ENCODE data around the gene TJAP1.

The TJAP1 gene

GRCh38 chr6:43435682-43436437 is 41.5 kb upstream of the TJAP1 start:
- WGBS (ENCODE audit: extremely low coverage, insufficient coverage, insufficient read length): no CpG with 5 or more reads among the region's 9 CpGs
- H3K4ac ChIP-seq (ENCODE audit: low read depth, low read length): no peak overlapping the region
- no peaks in the 10 kb centered on the region for H3K4me1 ChIP-seq (ENCODE audit: control insufficient read depth in 1 of 2, insufficient read depth in 2 of 2, low read length in 2 of 2)
- H3K9me3 ChIP-seq (ENCODE audit: insufficient read depth, low read depth, low read length): no peaks in the 10 kb centered on the region
- no peaks in the 10 kb centered on the region for H3K27me3 ChIP-seq (ENCODE audit: insufficient read depth, low read length)
- H3K23ac ChIP-seq (ENCODE audit: low read length): no peak overlapping the region
- no peak overlapping the region for H2BK12ac ChIP-seq (ENCODE audit: low read length)
- no peak overlapping the region for H2BK5ac ChIP-seq (ENCODE audit: low read depth, low read length, poor library complexity)
- no peak overlapping the region for H3K27ac ChIP-seq (ENCODE audit: low read depth, low read length)
- no peak overlapping the region for H4K12ac ChIP-seq (ENCODE audit: low read depth, low read length)
- no peak overlapping the region for H4K91ac ChIP-seq (ENCODE audit: low read depth, low read length)
- H2AK5ac ChIP-seq (ENCODE audit: low read length): no peak overlapping the region
- no peaks in the 10 kb centered on the region for H3K79me1 ChIP-seq (ENCODE audit: low read length)
- H3K4me3 ChIP-seq (ENCODE audit: low read depth, low read length): no peak overlapping the region
- no peak overlapping the region for H3K4me2 ChIP-seq (ENCODE audit: low read length)
- H3K36me3 ChIP-seq (ENCODE audit: control insufficient read depth in 1 of 2, insufficient read depth in 2 of 2, low read length in 2 of 2): peaks cover 36 to 51% of the 10 kb centered on the region in 2 experiments
- H3K9ac ChIP-seq (ENCODE audit: low read length): no peak overlapping the region
- no peak overlapping the region for H3K14ac ChIP-seq (ENCODE audit: low read length)
- H4K8ac ChIP-seq (ENCODE audit: low read depth, low read length): no peak overlapping the region
- no peak overlapping the region for H2BK120ac ChIP-seq (ENCODE audit: insufficient read depth, low read length, poor library complexity)
- no peaks in the 10 kb centered on the region for H3K79me2 ChIP-seq (ENCODE audit: control insufficient read depth, insufficient read depth, low read length, poor library complexity)
- no peak overlapping the region for H3K18ac ChIP-seq (ENCODE audit: low read length)
- H2AFZ ChIP-seq (ENCODE audit: insufficient read depth, low read length, poor library complexity): no peak overlapping the region
- DNase-seq: no peak

GRCh38 chr6:43436577-43437282 is 40.6 kb upstream of the TJAP1 start:
- H3K9me3 ChIP-seq (ENCODE audit: insufficient read depth, low read depth, low read length): no peaks in the 10 kb centered on the region
- H3K4me1 ChIP-seq (ENCODE audit: control insufficient read depth in 1 of 2, insufficient read depth in 2 of 2, low read length in 2 of 2): no peaks in the 10 kb centered on the region
- no peak overlapping the region for H3K4me2 ChIP-seq (ENCODE audit: low read length)
- H2BK5ac ChIP-seq (ENCODE audit: low read depth, low read length, poor library complexity): no peak overlapping the region
- no peak overlapping the region for H3K9ac ChIP-seq (ENCODE audit: low read length)
- H3K14ac ChIP-seq (ENCODE audit: low read length): no peak overlapping the region
- H2BK12ac ChIP-seq (ENCODE audit: low read length): no peak overlapping the region
- H3K79me2 ChIP-seq (ENCODE audit: control insufficient read depth, insufficient read depth, low read length, poor library complexity): no peaks in the 10 kb centered on the region
- H3K18ac ChIP-seq (ENCODE audit: low read length): no peak overlapping the region
- H4K12ac ChIP-seq (ENCODE audit: low read depth, low read length): no peak overlapping the region
- no peak overlapping the region for H2AK5ac ChIP-seq (ENCODE audit: low read length)
- H2AFZ ChIP-seq (ENCODE audit: insufficient read depth, low read length, poor library complexity): no peak overlapping the region
- H4K8ac ChIP-seq (ENCODE audit: low read depth, low read length): no peak overlapping the region
- H3K36me3 ChIP-seq (ENCODE audit: control insufficient read depth in 1 of 2, insufficient read depth in 2 of 2, low read length in 2 of 2): peaks cover 38 to 54% of the 10 kb centered on the region in 2 experiments
- H3K4me3 ChIP-seq (ENCODE audit: low read depth, low read length): no peak overlapping the region
- no peak for DNase-seq
- H2BK120ac ChIP-seq (ENCODE audit: insufficient read depth, low read length, poor library complexity): no peak overlapping the region
- H3K79me1 ChIP-seq (ENCODE audit: low read length): no peaks in the 10 kb centered on the region
- H4K91ac ChIP-seq (ENCODE audit: low read depth, low read length): no peak overlapping the region
- H3K27me3 ChIP-seq (ENCODE audit: insufficient read depth, low read length): no peaks in the 10 kb centered on the region
- no peak overlapping the region for H3K4ac ChIP-seq (ENCODE audit: low read depth, low read length)
- H3K23ac ChIP-seq (ENCODE audit: low read length): no peak overlapping the region
- H3K27ac ChIP-seq (ENCODE audit: low read depth, low read length): no peak overlapping the region
- no CpG with 5 or more reads among the region's 5 CpGs for WGBS (ENCODE audit: extremely low coverage, insufficient coverage, insufficient read length)

GRCh38 chr6:43437700-43438099 is 39.7 kb upstream of the TJAP1 start:
- H2BK120ac ChIP-seq (ENCODE audit: insufficient read depth, low read length, poor library complexity): no peak overlapping the region
- H4K12ac ChIP-seq (ENCODE audit: low read depth, low read length): no peak overlapping the region
- H2BK5ac ChIP-seq (ENCODE audit: low read depth, low read length, poor library complexity): no peak overlapping the region
- no peak overlapping the region for H3K27ac ChIP-seq (ENCODE audit: low read depth, low read length)
- H3K14ac ChIP-seq (ENCODE audit: low read length): no peak overlapping the region
- H3K4ac ChIP-seq (ENCODE audit: low read depth, low read length): no peak overlapping the region
- no peaks in the 10 kb centered on the region for H3K27me3 ChIP-seq (ENCODE audit: insufficient read depth, low read length)
- H2AK5ac ChIP-seq (ENCODE audit: low read length): no peak overlapping the region
- H2BK12ac ChIP-seq (ENCODE audit: low read length): no peak overlapping the region
- peaks cover 31 to 50% of the 10 kb centered on the region in 2 experiments for H3K36me3 ChIP-seq (ENCODE audit: control insufficient read depth in 1 of 2, insufficient read depth in 2 of 2, low read length in 2 of 2)
- no peaks in the 10 kb centered on the region for H3K4me1 ChIP-seq (ENCODE audit: control insufficient read depth in 1 of 2, insufficient read depth in 2 of 2, low read length in 2 of 2)
- H3K9me3 ChIP-seq (ENCODE audit: insufficient read depth, low read depth, low read length): no peaks in the 10 kb centered on the region
- no peaks in the 10 kb centered on the region for H3K79me2 ChIP-seq (ENCODE audit: control insufficient read depth, insufficient read depth, low read length, poor library complexity)
- DNase-seq: no peak
- no peak overlapping the region for H2AFZ ChIP-seq (ENCODE audit: insufficient read depth, low read length, poor library complexity)
- H3K18ac ChIP-seq (ENCODE audit: low read length): no peak overlapping the region
- no peak overlapping the region for H4K91ac ChIP-seq (ENCODE audit: low read depth, low read length)
- no peak overlapping the region for H3K4me3 ChIP-seq (ENCODE audit: low read depth, low read length)
- H4K8ac ChIP-seq (ENCODE audit: low read depth, low read length): no peak overlapping the region
- no CpG with 5 or more reads among the region's 4 CpGs for WGBS (ENCODE audit: extremely low coverage, insufficient coverage, insufficient read length)
- H3K23ac ChIP-seq (ENCODE audit: low read length): no peak overlapping the region
- no peaks in the 10 kb centered on the region for H3K79me1 ChIP-seq (ENCODE audit: low read length)
- H3K4me2 ChIP-seq (ENCODE audit: low read length): no peak overlapping the region
- H3K9ac ChIP-seq (ENCODE audit: low read length): no peak overlapping the region

- H3K4me1 ChIP-seq (ENCODE audit: control insufficient read depth in 1 of 2, insufficient read depth in 2 of 2, low read length in 2 of 2): no peaks in the 10 kb centered on the region
- no peaks in the 10 kb centered on the region for H3K79me1 ChIP-seq (ENCODE audit: low read length)
- no peak overlapping the region for H3K4me2 ChIP-seq (ENCODE audit: low read length)
- H3K27ac ChIP-seq (ENCODE audit: low read depth, low read length): no peak overlapping the region
- no peak overlapping the region for H2AK5ac ChIP-seq (ENCODE audit: low read length)
- DNase-seq: no peak
- no peak overlapping the region for H3K18ac ChIP-seq (ENCODE audit: low read length)
- H4K91ac ChIP-seq (ENCODE audit: low read depth, low read length): no peak overlapping the region
- H3K23ac ChIP-seq (ENCODE audit: low read length): no peak overlapping the region
- H3K9ac ChIP-seq (ENCODE audit: low read length): no peak overlapping the region
- no peak overlapping the region for H4K8ac ChIP-seq (ENCODE audit: low read depth, low read length)
- H3K14ac ChIP-seq (ENCODE audit: low read length): no peak overlapping the region
- peaks cover 67 to 69% of the 10 kb centered on the region in 2 experiments for H3K36me3 ChIP-seq (ENCODE audit: control insufficient read depth in 1 of 2, insufficient read depth in 2 of 2, low read length in 2 of 2)
- no CpG with 5 or more reads among the region's 14 CpGs for WGBS (ENCODE audit: extremely low coverage, insufficient coverage, insufficient read length)
- no peak overlapping the region for H2BK120ac ChIP-seq (ENCODE audit: insufficient read depth, low read length, poor library complexity)
- H3K4me3 ChIP-seq (ENCODE audit: low read depth, low read length): no peak overlapping the region
- no peak overlapping the region for H2AFZ ChIP-seq (ENCODE audit: insufficient read depth, low read length, poor library complexity)
- H4K12ac ChIP-seq (ENCODE audit: low read depth, low read length): no peak overlapping the region
- H3K4ac ChIP-seq (ENCODE audit: low read depth, low read length): no peak overlapping the region
- no peak overlapping the region for H2BK12ac ChIP-seq (ENCODE audit: low read length)
- no peaks in the 10 kb centered on the region for H3K9me3 ChIP-seq (ENCODE audit: insufficient read depth, low read depth, low read length)
- no peaks in the 10 kb centered on the region for H3K79me2 ChIP-seq (ENCODE audit: control insufficient read depth, insufficient read depth, low read length, poor library complexity)
- no peak overlapping the region for H2BK5ac ChIP-seq (ENCODE audit: low read depth, low read length, poor library complexity)
- H3K27me3 ChIP-seq (ENCODE audit: insufficient read depth, low read length): no peaks in the 10 kb centered on the region
These were observed 34.4 kb upstream of the TJAP1 start for GRCh38 chr6:43442935-43443334.

Measured in trophoblast cell (in vitro differentiated cells and primary cell).